ENCODE data around the gene ZNF582.

Gene ZNF582

GRCh38 chr19:56377105-56377924 lies 16.0 kb downstream of the ZNF582 start:
- no peak overlapping the region for H3K23ac ChIP-seq (ENCODE audit: low read depth, low read length, poor library complexity)
- H3K27ac ChIP-seq (replicated peaks; ENCODE audit: low read length), result no peak overlapping the region
- peaks cover 26 to 82% of the 10 kb centered on the region in 2 donors for H3K9me3 ChIP-seq (replicated peaks in 1 of 2; ENCODE audit: control insufficient read depth in 2 of 2, insufficient read depth in 1 of 2, low read depth in 1 of 2, low read length in 2 of 2)
- H4K91ac ChIP-seq (ENCODE audit: low read depth, low read length, poor library complexity), result no peak overlapping the region
- H3K27me3 ChIP-seq (ENCODE audit: control insufficient read depth in 3 of 3, insufficient read depth in 3 of 3, low read depth in 1 of 3, low read length in 3 of 3), result no peaks in the 10 kb centered on the region
- H3K4me1 ChIP-seq (ENCODE audit: control insufficient read depth in 2 of 2, insufficient read depth in 1 of 2, low read depth in 1 of 2, low read length in 2 of 2), result no peaks in the 10 kb centered on the region
- H2AFZ ChIP-seq (ENCODE audit: low read length), result no peak overlapping the region
- H4K8ac ChIP-seq (ENCODE audit: low read depth, low read length), result no peak overlapping the region
- H2BK120ac ChIP-seq (ENCODE audit: low read depth, low read length), result no peak overlapping the region
- no peaks in the 10 kb centered on the region for H3K79me1 ChIP-seq (ENCODE audit: low read depth, low read length)
- no peak overlapping the region for H2BK12ac ChIP-seq (ENCODE audit: low read length)
- no peak overlapping the region for H3K4me3 ChIP-seq (ENCODE audit: low read length in 2 of 2)
- no peak overlapping the region for H2BK5ac ChIP-seq (ENCODE audit: low read length)
- no peak overlapping the region for H3K18ac ChIP-seq (ENCODE audit: low read length)
- DNase-seq (ENCODE audit: low spot score), result no peak
- H3K9ac ChIP-seq (ENCODE audit: low read depth, low read length, poor library complexity), result no peak overlapping the region
- WGBS, 2 donors (ENCODE audit: extremely low coverage in 2 of 2, insufficient read length in 2 of 2, insufficient replicate concordance in 1 of 2), result no CpG with 5 or more reads among the region's 11 CpGs
- no peak overlapping the region for H3K14ac ChIP-seq (ENCODE audit: low read length)
- H2BK15ac ChIP-seq (ENCODE audit: low read length), result no peak overlapping the region
- no peak overlapping the region for H3K4ac ChIP-seq (ENCODE audit: low read length)
- no peak overlapping the region for H2AK5ac ChIP-seq (ENCODE audit: low read depth, low read length)
- no peak overlapping the region for H3K4me2 ChIP-seq (ENCODE audit: insufficient read depth, low read length, poor library complexity, severe bottlenecking)
- H3K36me3 ChIP-seq (replicated peaks in 1 of 2; ENCODE audit: control insufficient read depth in 2 of 2, insufficient read depth in 2 of 2, low read length in 2 of 2), result peaks cover 37 to 68% of the 10 kb centered on the region in 2 donors

- Histone ChIP-seq H3K4ac (ENCODE audit: low read length) (no peak overlapping the region), H3K4me2 (ENCODE audit: insufficient read depth, low read length, poor library complexity, severe bottlenecking) (no peak overlapping the region), H3K36me3 (replicated peaks in 1 of 2; ENCODE audit: control insufficient read depth in 2 of 2, insufficient read depth in 2 of 2, low read length in 2 of 2) (peaks cover 35 to 79% of the 10 kb centered on the region in 2 donors), H3K18ac (ENCODE audit: low read length) (no peak overlapping the region), H3K27ac (replicated peaks; ENCODE audit: low read length) (no peak overlapping the region), H2AFZ (ENCODE audit: low read length) (no peak overlapping the region), H3K79me1 (ENCODE audit: low read depth, low read length) (no peaks in the 10 kb centered on the region), H2BK120ac (ENCODE audit: low read depth, low read length) (no peak overlapping the region), H4K91ac (ENCODE audit: low read depth, low read length, poor library complexity) (no peak overlapping the region), H3K9me3 (replicated peaks in 1 of 2; ENCODE audit: control insufficient read depth in 2 of 2, insufficient read depth in 1 of 2, low read depth in 1 of 2, low read length in 2 of 2) (peaks cover 19 to 90% of the 10 kb centered on the region in 2 donors), H3K4me3 (ENCODE audit: low read length in 2 of 2) (no peak overlapping the region), H2BK12ac (ENCODE audit: low read length) (no peak overlapping the region), H3K9ac (ENCODE audit: low read depth, low read length, poor library complexity) (no peak overlapping the region), H4K8ac (ENCODE audit: low read depth, low read length) (no peak overlapping the region), H2BK15ac (ENCODE audit: low read length) (no peak overlapping the region), H3K27me3 (ENCODE audit: control insufficient read depth in 3 of 3, insufficient read depth in 3 of 3, low read depth in 1 of 3, low read length in 3 of 3) (no peaks in the 10 kb centered on the region), H3K23ac (ENCODE audit: low read depth, low read length, poor library complexity) (no peak overlapping the region), H3K14ac (ENCODE audit: low read length) (no peak overlapping the region), H3K4me1 (ENCODE audit: control insufficient read depth in 2 of 2, insufficient read depth in 1 of 2, low read depth in 1 of 2, low read length in 2 of 2) (peaks cover 0 to 3% of the 10 kb centered on the region in 2 donors), H2BK5ac (ENCODE audit: low read length) (no peak overlapping the region), H2AK5ac (ENCODE audit: low read depth, low read length) (no peak overlapping the region)
- DNase-seq (ENCODE audit: low spot score), result no peak
- WGBS, 2 donors (ENCODE audit: extremely low coverage in 2 of 2, insufficient read length in 2 of 2, insufficient replicate concordance in 1 of 2), result no CpG with 5 or more reads among the region's 1 CpG
These were observed 21.1 kb downstream of the ZNF582 start for GRCh38 chr19:56372281-56372680.

- no peak overlapping the region for H2BK5ac ChIP-seq (ENCODE audit: low read length)
- H3K23ac ChIP-seq (ENCODE audit: low read depth, low read length, poor library complexity), result no peak overlapping the region
- no peak overlapping the region for H3K14ac ChIP-seq (ENCODE audit: low read length)
- no peak overlapping the region for H4K91ac ChIP-seq (ENCODE audit: low read depth, low read length, poor library complexity)
- no peak overlapping the region for H3K4ac ChIP-seq (ENCODE audit: low read length)
- no peak overlapping the region for H3K18ac ChIP-seq (ENCODE audit: low read length)
- peaks cover 0 to 3% of the 10 kb centered on the region in 2 donors for H3K4me1 ChIP-seq (ENCODE audit: control insufficient read depth in 2 of 2, insufficient read depth in 1 of 2, low read depth in 1 of 2, low read length in 2 of 2)
- no peak overlapping the region for H2AFZ ChIP-seq (ENCODE audit: low read length)
- DNase-seq (ENCODE audit: low spot score), result no peak
- WGBS, 2 donors (ENCODE audit: extremely low coverage in 2 of 2, insufficient read length in 2 of 2, insufficient replicate concordance in 1 of 2), result no CpG with 5 or more reads among the region's 3 CpGs
- H3K9me3 ChIP-seq (replicated peaks in 1 of 2; ENCODE audit: control insufficient read depth in 2 of 2, insufficient read depth in 1 of 2, low read depth in 1 of 2, low read length in 2 of 2), result peaks cover 12 to 76% of the 10 kb centered on the region in 2 donors
- no peak overlapping the region for H3K4me2 ChIP-seq (ENCODE audit: insufficient read depth, low read length, poor library complexity, severe bottlenecking)
- H3K36me3 ChIP-seq (replicated peaks in 1 of 2; ENCODE audit: control insufficient read depth in 2 of 2, insufficient read depth in 2 of 2, low read length in 2 of 2), result peaks cover 24 to 57% of the 10 kb centered on the region in 2 donors
- no peak overlapping the region for H2BK120ac ChIP-seq (ENCODE audit: low read depth, low read length)
- no peaks in the 10 kb centered on the region for H3K79me1 ChIP-seq (ENCODE audit: low read depth, low read length)
- H2BK12ac ChIP-seq (ENCODE audit: low read length), result no peak overlapping the region
- H2AK5ac ChIP-seq (ENCODE audit: low read depth, low read length), result no peak overlapping the region
- no peak overlapping the region for H3K27ac ChIP-seq (replicated peaks; ENCODE audit: low read length)
- no peak overlapping the region for H3K9ac ChIP-seq (ENCODE audit: low read depth, low read length, poor library complexity)
- H3K4me3 ChIP-seq (ENCODE audit: low read length in 2 of 2), result no peak overlapping the region
- no peaks in the 10 kb centered on the region for H3K27me3 ChIP-seq (ENCODE audit: control insufficient read depth in 3 of 3, insufficient read depth in 3 of 3, low read depth in 1 of 3, low read length in 3 of 3)
- H2BK15ac ChIP-seq (ENCODE audit: low read length), result no peak overlapping the region
- no peak overlapping the region for H4K8ac ChIP-seq (ENCODE audit: low read depth, low read length)
These were observed 23.3 kb downstream of the ZNF582 start for GRCh38 chr19:56369886-56370676.
